Amniotic epithelial cell (primary cell): ENCODE data around the gene RNU6-8.

ENCODE experiments used
- DNase-seq: peaks from one replicate; pipeline ENCODE4 v3.0.0-alpha.2; 2010; ENCODE audit warnings: low read depth

RNU6-8 gene

GRCh38 chr14:32202998-32203882 is at the start of gene RNU6-8:
Gene RNU6-8, minus strand, starts transcription at chr14:32203269.
- peak; percentile 80 for DNase-seq

GRCh38 chr14:32252030-32252670 is 49.1 kb upstream of the RNU6-8 start:
- DNase-seq, result peak; percentile 80

GRCh38 chr14:32251530-32251929 is 48.5 kb upstream of the RNU6-8 start:
- DNase-seq, result peak; percentile 57

GRCh38 chr14:32250681-32251080 is 47.6 kb upstream of the RNU6-8 start:
- no peak for DNase-seq

GRCh38 chr14:32249780-32250179 is 46.7 kb upstream of the RNU6-8 start:
- DNase-seq, result no peak

GRCh38 chr14:32249371-32249770 is 46.3 kb upstream of the RNU6-8 start:
- no peak for DNase-seq

- DNase-seq, result no peak
Measured at GRCh38 chr14:32246751-32247150, 43.7 kb upstream of the RNU6-8 start.

GRCh38 chr14:32244404-32244803 is 41.3 kb upstream of the RNU6-8 start:
- DNase-seq, result peak; percentile 27

- DNase-seq, result peak; percentile 47
Measured at GRCh38 chr14:32233260-32233659, 30.2 kb upstream of the RNU6-8 start.

GRCh38 chr14:32232481-32232880 is 29.4 kb upstream of the RNU6-8 start:
- no peak for DNase-seq

- peak; percentile 92 for DNase-seq
Measured at GRCh38 chr14:32230695-32231280, 27.7 kb upstream of the RNU6-8 start.

GRCh38 chr14:32230181-32230580 is 27.1 kb upstream of the RNU6-8 start:
- peak; percentile 84 for DNase-seq

- peak; percentile 55 for DNase-seq
Measured at GRCh38 chr14:32226056-32226455, 23.0 kb upstream of the RNU6-8 start.

GRCh38 chr14:32225378-32225920 is 22.4 kb upstream of the RNU6-8 start:
- no peak for DNase-seq

GRCh38 chr14:32224737-32225377 is 21.8 kb upstream of the RNU6-8 start:
- peak; percentile 84 for DNase-seq

GRCh38 chr14:32217301-32217700 is 14.2 kb upstream of the RNU6-8 start:
- no peak for DNase-seq

- no peak for DNase-seq
Measured at GRCh38 chr14:32212833-32213232, 9.8 kb upstream of the RNU6-8 start.

- no peak for DNase-seq
Measured at GRCh38 chr14:32211068-32211404, 8.0 kb upstream of the RNU6-8 start.

- no peak for DNase-seq
Measured at GRCh38 chr14:32209471-32209870, 6.4 kb upstream of the RNU6-8 start.

- no peak for DNase-seq
Measured at GRCh38 chr14:32208490-32208889, 5.4 kb upstream of the RNU6-8 start.

- DNase-seq, result no peak
Measured at GRCh38 chr14:32206552-32206951, 3.5 kb upstream of the RNU6-8 start.

GRCh38 chr14:32205984-32206383 is 2.9 kb upstream of the RNU6-8 start:
- DNase-seq, result no peak
